Colonic mucosa (tissue), 4 donors: ENCODE data around the gene SEMA6B. TPM values are rescaled to one million over a fixed set of nuclear protein-coding genes. Genes with fewer than 3 reads are reported as not detected.

Source experiments
- DNase-seq: peaks from one replicate; pipeline ENCODE4 v3.0.0-alpha.2; 2020
- H3K27ac ChIP-seq: fragments of 200-600 bp; one replicate; pipeline ENCODE4 v1.8.0; 2021
- H3K27me3 ChIP-seq: fragments of 200-600 bp; one replicate; pipeline ENCODE4 v1.8.0; 2021
- H3K36me3 ChIP-seq: fragments of 200-600 bp; one replicate; pipeline ENCODE4 v1.8.0; 2021
- H3K4me1 ChIP-seq: fragments of 200-600 bp; one replicate; pipeline ENCODE4 v1.8.0; 2021; ENCODE audit warnings: mild to moderate bottlenecking
- H3K4me3 ChIP-seq: fragments of 200-600 bp; one replicate; pipeline ENCODE4 v1.8.0; 2021
- H3K9ac ChIP-seq, 2 donors: one replicate each; pipeline ENCODE4 v1.7.0; 2013; ENCODE audit warnings: control low read depth in 2 of 2, low read depth in 2 of 2, low read length in 2 of 2
- H3K9me3 ChIP-seq: fragments of 200-600 bp; one replicate; pipeline ENCODE4 v1.8.0; 2021
- CTCF ChIP-seq: fragments of 200-600 bp; IDR thresholded peaks from one replicate; pipeline ENCODE4 v1.8.0; 2022; ENCODE audit warnings: antibody characterized with exemption, mild to moderate bottlenecking
- intact Hi-C: fragments of 100-400 bp; cut with DNase I; formaldehyde crosslinking; loops from one replicate; pipeline ENCODE4 v1.14.1; 2022
- total RNA-seq, 2 donors: library from RNA; stranded (reverse); fragmentation: NEBNext Ultra II Directional in 1 of 2; extraction: Animal tissue kit (Norgen Biotek cat#: 25700) in 1 of 2; gene quantifications; one replicate each; pipeline ENCODE4 v1.2.1, GENCODE V29; 2021
- donor health status: healthy.
- donor health status: DM: no; HTN: no; CAD: no.
- donor health status: DM: no; HTN: no; CAD: no.

Gene SEMA6B
- total RNA-seq, result 1 to 10 TPM; 1.3 to 5.6 TPM

GRCh38 chr19:4559569-4559968 lies at the start of gene SEMA6B:
Gene SEMA6B, minus strand, starts transcription at chr19:4559684. Its CDS starts 1,227 bp downstream, at chr19:4558457.
- Histone ChIP-seq H3K36me3 (no peaks in the 10 kb centered on the region), H3K4me1 (no peaks in the 10 kb centered on the region), H3K9ac (no peak within 1 kb of the TSS), H3K27me3 (no peaks in the 10 kb centered on the region), H3K27ac (no peak within 1 kb of the TSS), H3K4me3 (no peak within 1 kb of the TSS), H3K9me3 (no peaks in the 10 kb centered on the region)
- intact Hi-C loops, result no loop called here
- DNase-seq, result no peak
- TF ChIP-seq CTCF, result no peak

- H3K27ac ChIP-seq, result no peak overlapping the region
- H3K36me3 ChIP-seq, result no peaks in the 10 kb centered on the region
- H3K9ac ChIP-seq, result no peak overlapping the region
- no peaks in the 10 kb centered on the region for H3K27me3 ChIP-seq
- H3K4me3 ChIP-seq, result no peak overlapping the region
- no peak for TF ChIP-seq CTCF
- intact Hi-C loops, result no loop called here
- no peaks in the 10 kb centered on the region for H3K9me3 ChIP-seq
- no peaks in the 10 kb centered on the region for H3K4me1 ChIP-seq
- DNase-seq, result no peak
Measured at GRCh38 chr19:4606921-4607678, 47.6 kb upstream of the SEMA6B start.

GRCh38 chr19:4606181-4606580 lies 46.7 kb upstream of the SEMA6B start:
- no peak for DNase-seq
- Histone ChIP-seq H3K27ac (no peak overlapping the region), H3K9me3 (no peaks in the 10 kb centered on the region), H3K27me3 (no peaks in the 10 kb centered on the region), H3K4me1 (no peaks in the 10 kb centered on the region), H3K36me3 (no peaks in the 10 kb centered on the region), H3K9ac (no peak overlapping the region), H3K4me3 (no peak overlapping the region)
- TF ChIP-seq CTCF, result no peak
- intact Hi-C loops, result no loop called here

GRCh38 chr19:4604912-4605311 lies 45.4 kb upstream of the SEMA6B start:
- intact Hi-C loops, result no loop called here
- Histone ChIP-seq H3K27ac (no peak overlapping the region), H3K9ac (no peak overlapping the region), H3K27me3 (no peaks in the 10 kb centered on the region), H3K4me1 (no peaks in the 10 kb centered on the region), H3K4me3 (no peak overlapping the region), H3K9me3 (no peaks in the 10 kb centered on the region), H3K36me3 (no peaks in the 10 kb centered on the region)
- DNase-seq, result no peak
- TF ChIP-seq CTCF, result no peak

GRCh38 chr19:4602915-4603314 lies 43.4 kb upstream of the SEMA6B start:
- no peak overlapping the region for H3K27ac ChIP-seq
- no peaks in the 10 kb centered on the region for H3K9me3 ChIP-seq
- peaks cover 3% of the 10 kb centered on the region for H3K27me3 ChIP-seq
- DNase-seq, result no peak
- H3K9ac ChIP-seq, result no peak overlapping the region
- TF ChIP-seq CTCF, result no peak
- no peak overlapping the region for H3K4me3 ChIP-seq
- intact Hi-C loops, result no loop called here
- H3K4me1 ChIP-seq, result no peaks in the 10 kb centered on the region
- no peaks in the 10 kb centered on the region for H3K36me3 ChIP-seq
